Measurements from ENCODE around the gene WNT16.

Gene WNT16

GRCh38 chr7:121344093-121344492 is 15.3 kb downstream of the WNT16 start:
- DNase-seq (ENCODE audit: low read depth, low spot score) = no peak

- no peak for DNase-seq (ENCODE audit: low read depth, low spot score)
Measured at GRCh38 chr7:121344497-121344896, 15.7 kb downstream of the WNT16 start.

- DNase-seq (ENCODE audit: low read depth, low spot score) = no peak
Measured at GRCh38 chr7:121351682-121352081, 22.9 kb downstream of the WNT16 start.

GRCh38 chr7:121352323-121352722 is 23.5 kb downstream of the WNT16 start:
- no peak for DNase-seq (ENCODE audit: low read depth, low spot score)

- no peak for DNase-seq (ENCODE audit: low read depth, low spot score)
Measured at GRCh38 chr7:121355574-121355973, 26.8 kb downstream of the WNT16 start.

GRCh38 chr7:121360564-121360963 is 31.8 kb downstream of the WNT16 start:
- DNase-seq (ENCODE audit: low read depth, low spot score) = no peak

GRCh38 chr7:121366852-121367431 is 38.1 kb downstream of the WNT16 start:
- DNase-seq (ENCODE audit: low read depth, low spot score) = no peak

- peak; percentile 37 for DNase-seq (ENCODE audit: low read depth, low spot score)
Measured at GRCh38 chr7:121369462-121369861, 40.7 kb downstream of the WNT16 start.

- no peak for DNase-seq (ENCODE audit: low read depth, low spot score)
Measured at GRCh38 chr7:121371367-121371766, 42.6 kb downstream of the WNT16 start.

- no peak for DNase-seq (ENCODE audit: low read depth, low spot score)
Measured at GRCh38 chr7:121371883-121372282, 43.1 kb downstream of the WNT16 start.

GRCh38 chr7:121372376-121373010 is 43.7 kb downstream of the WNT16 start:
- DNase-seq (ENCODE audit: low read depth, low spot score) = no peak

- DNase-seq (ENCODE audit: low read depth, low spot score) = no peak
Measured at GRCh38 chr7:121373177-121373576, 44.4 kb downstream of the WNT16 start.

- no peak for DNase-seq (ENCODE audit: low read depth, low spot score)
Measured at GRCh38 chr7:121376979-121377378, 48.2 kb downstream of the WNT16 start.

- DNase-seq (ENCODE audit: low read depth, low spot score) = no peak
Measured at GRCh38 chr7:121379930-121380329, 51.1 kb downstream of the WNT16 start.

- no peak for DNase-seq (ENCODE audit: low read depth, low spot score)
Measured at GRCh38 chr7:121382473-121382872, 53.7 kb downstream of the WNT16 start.

GRCh38 chr7:121383235-121383910 is 54.6 kb downstream of the WNT16 start:
- DNase-seq (ENCODE audit: low read depth, low spot score) = no peak

- DNase-seq (ENCODE audit: low read depth, low spot score) = no peak
Measured at GRCh38 chr7:121384265-121384664, 55.5 kb downstream of the WNT16 start.

- DNase-seq (ENCODE audit: low read depth, low spot score) = no peak
Measured at GRCh38 chr7:121385056-121385799, 56.4 kb downstream of the WNT16 start.

GRCh38 chr7:121385800-121386179 is 57.0 kb downstream of the WNT16 start:
- DNase-seq (ENCODE audit: low read depth, low spot score) = no peak

- DNase-seq (ENCODE audit: low read depth, low spot score) = no peak
Measured at GRCh38 chr7:121388950-121389349, 60.1 kb downstream of the WNT16 start.

GRCh38 chr7:121390109-121390508 is 61.3 kb downstream of the WNT16 start:
- no peak for DNase-seq (ENCODE audit: low read depth, low spot score)

- no peak for DNase-seq (ENCODE audit: low read depth, low spot score)
Measured at GRCh38 chr7:121390617-121391016, 61.8 kb downstream of the WNT16 start.

Measured in brain pericyte (primary cell).